Lower leg skin (tissue), 4 donors: ENCODE measurements around the gene SYTL1. TPM values are rescaled to one million over a fixed set of nuclear protein-coding genes. Genes with fewer than 3 reads are reported as not detected.
A peak's percentile ranks its signal among the peaks of the same experiment; 100 is the strongest.

Experiments
- DNase-seq, 2 donors: peaks; one replicate each; pipeline ENCODE4 v3.0.0-alpha.2; 2019; ENCODE audit warnings: low spot score in 2 of 2
- H3K4me3 ChIP-seq: fragments of 200-600 bp; sonication (generic); 2 replicates; pipeline ENCODE4 v1.5.1; 2017; ENCODE audit warnings: mild to moderate bottlenecking, low read depth; ENCODE audit not compliant: poor library complexity, severe bottlenecking
- CTCF ChIP-seq, 3 donors: fragments of 450-650 bp; IDR thresholded peaks; one replicate each; pipeline ENCODE4 v1.5.1; 2016; ENCODE audit warnings: antibody characterized with exemption in 3 of 3, mild to moderate bottlenecking in 3 of 3, moderate library complexity in 2 of 3
- POLR2A ChIP-seq, 2 donors: fragments of 450-650 bp; IDR thresholded peaks; one replicate each; pipeline ENCODE4 v1.6.1; 2016 to 2017; ENCODE audit warnings: antibody characterized with exemption in 2 of 2, mild to moderate bottlenecking in 1 of 2, moderate library complexity in 1 of 2
- whole genome bisulfite sequencing, 2 donors: methylation state at CpG; one replicate each; pipeline ENCODE4 v1.1.5; 2018; 5-methylcytosine and 5-hydroxymethylcytosine counted together
- intact Hi-C: fragments of 100-400 bp; cut with DNase I; formaldehyde crosslinking; loops from one replicate; pipeline ENCODE4 v1.15.0; 2023; ENCODE audit warnings: low total_unique reads
- total RNA-seq, 4 donors: library from RNA; depleted of rRNA; stranded (reverse); fragments of >200 nt; gene quantifications; one replicate each; pipeline ENCODE4 v1.1.0, GENCODE V29; 2016

The SYTL1 gene
- total RNA-seq, 4 donors from 2014 or later = 183 to 231 (median 219) TPM

- intact Hi-C loops = no loop called here
- no peak overlapping the region for H3K4me3 ChIP-seq
- TF ChIP-seq CTCF (IDR thresholded peaks at IDR 0.05) (no peak), POLR2A (IDR thresholded peaks at IDR 0.05) (no peak)
- 82 to 92% methylated on average over 7 to 11 of the region's 12 CpGs for WGBS, 2 donors
- no peak for DNase-seq
These were observed 3.5 kb downstream of the SYTL1 start for GRCh38 chr1:27345272-27345671.

- no peak for TF ChIP-seq POLR2A (IDR thresholded peaks at IDR 0.05)
- TF ChIP-seq CTCF (IDR thresholded peaks at IDR 0.05) = no peak
- intact Hi-C loops = no loop called here
- WGBS, 2 donors = 89 to 94% methylated on average over 8 of the region's 8 CpGs
- DNase-seq = no peak
- H3K4me3 ChIP-seq = no peak overlapping the region
These were observed 4.5 kb downstream of the SYTL1 start for GRCh38 chr1:27346357-27346756.

- DNase-seq = no peak
- intact Hi-C loops = no loop called here
- no peak overlapping the region for H3K4me3 ChIP-seq
- whole genome bisulfite sequencing, 2 donors = 64 to 74% methylated on average over 12 to 14 of the region's 14 CpGs
- TF ChIP-seq POLR2A (IDR thresholded peaks at IDR 0.05) (no peak), CTCF (IDR thresholded peaks at IDR 0.05) (no peak)
These were observed 5.3 kb downstream of the SYTL1 start for GRCh38 chr1:27346991-27347624.

GRCh38 chr1:27348861-27349783 lies 7.3 kb downstream of the SYTL1 start:
- WGBS, 2 donors = 20 to 30% methylated on average over 39 to 48 of the region's 51 CpGs
- no peak for DNase-seq
- no peak overlapping the region for H3K4me3 ChIP-seq
- TF ChIP-seq POLR2A (IDR thresholded peaks at IDR 0.05) (no peak), CTCF (IDR thresholded peaks at IDR 0.05) (no peak)
- intact Hi-C loops = no loop called here

GRCh38 chr1:27349784-27350662 lies 8.2 kb downstream of the SYTL1 start:
- H3K4me3 ChIP-seq = no peak overlapping the region
- peak in 1 of 2 donors; percentile 92 for DNase-seq
- no peak for TF ChIP-seq CTCF (IDR thresholded peaks at IDR 0.05)
- no peak for TF ChIP-seq POLR2A (IDR thresholded peaks at IDR 0.05)
- intact Hi-C loops = no loop called here
- 25 to 63% methylated on average over 30 to 84 of the region's 84 CpGs for WGBS, 2 donors
